Fibroblast of the aortic adventitia (primary cell): Measurements from ENCODE around the gene B4GALT5. TPM values are rescaled to one million over a fixed set of nuclear protein-coding genes. Genes with fewer than 3 reads are reported as not detected.

Experiments
- DNase-seq: peaks from one replicate; pipeline ENCODE4 v3.0.0-alpha.2; 2010; ENCODE audit warnings: low read depth
- H3K4me3 ChIP-seq: 2 replicates; pipeline ENCODE4 v1.5.1; 2011; ENCODE audit warnings: low read depth, mild to moderate bottlenecking, control low read depth, low read length, moderate library complexity
- CTCF ChIP-seq: IDR thresholded peaks from 2 replicates; pipeline ENCODE4 v1.5.1; 2011; ENCODE audit warnings: mild to moderate bottlenecking, low read length, control low read depth, inconsistent platforms; ENCODE audit not compliant: insufficient read depth
- total RNA-seq: library from RNA; depleted of rRNA; stranded (reverse); fragments of >200 nt; gene quantifications from 2 replicates; pipeline ENCODE4 v1.2.3, GENCODE V29; 2012; ENCODE audit warnings: low replicate concordance

B4GALT5 gene
- total RNA-seq, 1 donor, result 23.4 TPM

- TF ChIP-seq CTCF, result no peak
- no peak overlapping the region for H3K4me3 ChIP-seq
- DNase-seq, result no peak
Observed at GRCh38 chr20:49715466-49715865, 1.8 kb upstream of the B4GALT5 start.

DNA sequence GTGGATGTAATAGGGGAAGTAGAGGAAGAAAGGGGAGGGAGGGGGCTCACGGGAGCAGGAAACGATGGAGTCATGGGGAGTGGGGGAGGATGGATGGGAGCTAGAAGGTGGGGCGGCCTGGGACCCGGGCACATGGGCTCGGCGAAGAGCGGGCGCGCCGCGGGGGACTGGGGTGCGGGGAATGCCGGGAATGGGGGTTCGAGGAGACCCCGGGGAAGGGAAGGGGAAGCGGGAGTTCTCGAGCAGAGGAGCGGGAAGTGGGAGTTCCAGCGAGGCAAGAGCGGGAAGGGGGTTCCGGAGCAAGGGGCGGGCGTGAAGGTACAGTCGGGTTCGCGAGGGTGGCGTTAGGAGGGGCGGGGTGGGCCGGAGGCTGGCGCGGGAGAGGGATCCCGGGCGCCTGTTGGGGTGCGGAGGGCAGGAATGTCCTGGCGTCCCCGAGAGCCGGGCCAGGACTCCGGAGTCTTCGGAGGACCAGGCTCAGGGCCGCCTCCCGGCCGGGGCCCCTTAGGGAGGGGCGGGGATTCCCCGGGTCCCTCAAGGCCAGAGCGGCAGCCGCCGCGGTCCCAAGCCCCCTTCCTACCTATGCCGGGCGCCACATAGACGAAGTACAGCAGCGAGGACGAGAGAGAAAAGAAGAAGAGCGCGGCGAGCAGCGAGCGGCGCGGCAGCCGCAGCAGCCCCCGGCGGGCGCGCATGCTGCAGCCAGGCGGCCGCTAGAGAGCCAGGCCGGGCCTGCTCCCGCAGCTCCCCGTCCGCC is 504 bp downstream of the B4GALT5 start:
- no peak for TF ChIP-seq CTCF
- no peak for DNase-seq
- peak overlapping the region; percentile 84 for H3K4me3 ChIP-seq

GRCh38 chr20:49712646-49712995 is 1.1 kb downstream of the B4GALT5 start:
- H3K4me3 ChIP-seq, result peak overlapping the region; percentile 84
- TF ChIP-seq CTCF, result no peak
- DNase-seq, result no peak

- no peak for DNase-seq
- TF ChIP-seq CTCF, result no peak
- peak overlapping the region; percentile 84 for H3K4me3 ChIP-seq
Observed at GRCh38 chr20:49712118-49712517, 1.6 kb downstream of the B4GALT5 start.

GRCh38 chr20:49711667-49711987 is 2.1 kb downstream of the B4GALT5 start:
- H3K4me3 ChIP-seq, result peak overlapping the region; percentile 84
- DNase-seq, result no peak
- no peak for TF ChIP-seq CTCF

GRCh38 chr20:49710971-49711666 is 2.6 kb downstream of the B4GALT5 start:
- TF ChIP-seq CTCF, result no peak
- no peak for DNase-seq
- H3K4me3 ChIP-seq, result peak overlapping the region; percentile 84
